A673 (cell line): ENCODE data around the gene RELL2. TPM values are rescaled to one million over a fixed set of nuclear protein-coding genes. Genes with fewer than 3 reads are reported as not detected.

Experiments used
- BruUV-seq: library from RNA; stranded (reverse); fragments of 400-500 nt; replicated peaks from 2 replicates; lab custom pipeline; 2021; lab: Mats Ljungman, UMichigan
- CTCF ChIA-PET: fragments of 300-600 bp; sonication (Branson Sonifier 250); formaldehyde crosslinking; loops from one replicate; lab custom pipeline; 2022; ENCODE audit warnings: antibody characterized with exemption; lab: Charles Lee
- POLR2A ChIA-PET: fragments of 300-600 bp; sonication (Branson Sonifier 250); formaldehyde crosslinking; loops from one replicate; lab custom pipeline; 2022; ENCODE audit warnings: antibody characterized with exemption; ENCODE audit not compliant: low non-redundant PET; lab: Charles Lee
- DNase-seq: peaks from one replicate; pipeline ENCODE4 v3.0.0-alpha.2; 2015; ENCODE audit warnings: low spot score
- H3K27ac ChIP-seq: fragments of 200-600 bp; sonication (generic); 2 replicates; pipeline ENCODE4 v1.5.1; 2016; ENCODE audit warnings: mixed run types, low read depth, mild to moderate bottlenecking, mixed read lengths, antibody characterized with exemption, low read length; ENCODE audit not compliant: poor library complexity, severe bottlenecking
- H3K27me3 ChIP-seq: fragments of 200-600 bp; sonication (generic); replicated peaks from 2 replicates; pipeline ENCODE4 v1.6.1; 2017; ENCODE audit warnings: mixed run types, low read depth, mild to moderate bottlenecking, mixed read lengths, antibody characterized with exemption, low read length; ENCODE audit not compliant: insufficient read depth, poor library complexity
- H3K36me3 ChIP-seq: fragments of 200-600 bp; sonication (generic); 2 replicates; pipeline ENCODE4 v1.6.1; 2016; ENCODE audit warnings: mixed run types, mild to moderate bottlenecking, mixed read lengths, antibody characterized with exemption, low read length; ENCODE audit not compliant: insufficient read depth, poor library complexity, severe bottlenecking
- H3K4me1 ChIP-seq: fragments of 200-600 bp; sonication (generic); 2 replicates; pipeline ENCODE4 v1.6.1; 2017; ENCODE audit warnings: mixed run types, mild to moderate bottlenecking, mixed read lengths, antibody characterized with exemption, low read length; ENCODE audit not compliant: insufficient read depth, poor library complexity, severe bottlenecking
- H3K4me3 ChIP-seq: fragments of 200-600 bp; sonication (generic); 2 replicates; pipeline ENCODE4 v1.5.1; 2016; ENCODE audit warnings: low read depth, mixed run types, mild to moderate bottlenecking, mixed read lengths, low read length; ENCODE audit not compliant: poor library complexity, severe bottlenecking
- H3K9me3 ChIP-seq: fragments of 200-600 bp; sonication (generic); 2 replicates; pipeline ENCODE4 v1.6.1; 2016; ENCODE audit warnings: mixed run types, low read depth, mild to moderate bottlenecking, mixed read lengths, antibody characterized with exemption, low read length; ENCODE audit not compliant: poor library complexity, severe bottlenecking
- CTCF ChIP-seq: fragments of 300-800, 200-600 bp; sonication (generic); conservative IDR thresholded peaks from 2 replicates; pipeline ENCODE4 v1.5.1; 2017; ENCODE audit warnings: low read depth, mild to moderate bottlenecking, antibody characterized with exemption, low read length, moderate library complexity, mixed read lengths
- EZH2 ChIP-seq: fragments of 200-600 bp; sonication (generic); IDR thresholded peaks from 2 replicates; pipeline ENCODE4 v1.6.1; 2017; ENCODE audit warnings: borderline replicate concordance, low read depth, mild to moderate bottlenecking, mixed read lengths, antibody characterized with exemption, low read length; ENCODE audit not compliant: poor library complexity, severe bottlenecking
- intact Hi-C: fragments of 100-400 bp; cut with micrococcal nuclease; formaldehyde crosslinking; loops from one replicate; pipeline ENCODE4 v1.10.0; 2022; ENCODE audit not compliant: unreplicated experiment
- total RNA-seq: library from RNA; stranded (reverse); gene quantifications from 2 replicates; pipeline ENCODE4 v1.2.3, GENCODE V29; 2021

Gene RELL2
- total RNA-seq, 1 experiment from 2014 or later, result 4.7 TPM

GRCh38 chr5:141636106-141636412 lies 738 bp upstream of the RELL2 start:
- H3K27ac ChIP-seq, result peak overlapping the region; percentile 88
- no peak for TF ChIP-seq CTCF
- TF ChIP-seq EZH2, result no peak
- BruUV-seq, result no TSS peak
- no peaks in the 10 kb centered on the region for H3K27me3 ChIP-seq
- H3K4me1 ChIP-seq, result peaks cover 9% of the 10 kb centered on the region
- peaks cover 13% of the 10 kb centered on the region for H3K36me3 ChIP-seq
- H3K9me3 ChIP-seq, result no peaks in the 10 kb centered on the region
- H3K4me3 ChIP-seq, result peak overlapping the region; percentile 95
- intact Hi-C loops, result no loop called here
- DNase-seq, result no peak
- ChIA-PET POLR2A (no interaction called here), CTCF (interaction anchor here (1.3 kb wide), 1 partner anchor 17 kb away, joined by 4 read pairs; no protein-coding TSS in a partner anchor)

DNA sequence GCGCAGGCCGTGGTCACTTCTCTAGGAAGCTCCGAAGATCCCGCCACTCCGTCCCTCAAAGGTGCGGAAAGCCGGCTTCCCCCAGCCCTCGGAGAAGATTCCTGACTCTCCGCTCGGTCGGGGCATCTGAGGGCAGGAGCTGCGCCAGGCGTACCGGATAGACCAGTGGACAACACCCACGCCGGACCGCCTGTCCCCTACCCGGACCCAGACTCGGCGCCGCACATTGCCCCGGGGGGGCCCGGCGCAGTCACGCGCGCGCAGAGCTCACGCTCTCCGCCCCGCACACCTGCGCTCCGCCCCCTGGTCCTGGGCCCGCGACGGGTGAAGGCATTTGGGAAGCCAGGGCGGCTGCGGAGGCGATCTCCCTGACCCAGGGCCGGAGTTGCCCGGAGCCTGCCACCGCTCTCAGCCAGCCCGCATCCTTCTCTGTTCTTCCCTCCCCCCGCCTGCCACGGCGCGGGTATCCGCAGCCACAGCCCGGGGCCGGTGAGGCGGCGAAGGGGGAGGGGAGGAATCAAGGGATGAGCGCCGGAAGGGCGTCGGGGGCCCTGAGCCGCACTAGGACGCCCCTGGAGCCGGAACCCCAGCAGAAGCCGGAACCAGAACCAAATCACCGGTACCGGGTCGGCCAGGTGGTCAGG lies 448 bp downstream of the RELL2 start:
- Histone ChIP-seq H3K27ac (peak overlapping the region; percentile 88), H3K36me3 (peaks cover 10% of the 10 kb centered on the region), H3K4me1 (peaks cover 9% of the 10 kb centered on the region), H3K4me3 (peak overlapping the region; percentile 95), H3K9me3 (no peaks in the 10 kb centered on the region), H3K27me3 (no peaks in the 10 kb centered on the region)
- CTCF ChIA-PET, result interaction anchor here (0.7 to 1.4 kb wide), 7 partner anchors 13 to 414 kb away, joined by 3 to 10 read pairs (median 4); partner anchors contain the start of genes DIAPH1 and PCDHB14
- BruUV-seq, result no TSS peak
- TF ChIP-seq EZH2, result no peak
- TF ChIP-seq CTCF, result no peak
- peak; percentile 42 for DNase-seq
- intact Hi-C loops, result no loop called here
- POLR2A ChIA-PET, result interaction anchor here (0.5 to 0.7 kb wide), 2 partner anchors 9 to 365 kb away, joined by 3 read pairs; no protein-coding TSS in a partner anchor

DNA sequence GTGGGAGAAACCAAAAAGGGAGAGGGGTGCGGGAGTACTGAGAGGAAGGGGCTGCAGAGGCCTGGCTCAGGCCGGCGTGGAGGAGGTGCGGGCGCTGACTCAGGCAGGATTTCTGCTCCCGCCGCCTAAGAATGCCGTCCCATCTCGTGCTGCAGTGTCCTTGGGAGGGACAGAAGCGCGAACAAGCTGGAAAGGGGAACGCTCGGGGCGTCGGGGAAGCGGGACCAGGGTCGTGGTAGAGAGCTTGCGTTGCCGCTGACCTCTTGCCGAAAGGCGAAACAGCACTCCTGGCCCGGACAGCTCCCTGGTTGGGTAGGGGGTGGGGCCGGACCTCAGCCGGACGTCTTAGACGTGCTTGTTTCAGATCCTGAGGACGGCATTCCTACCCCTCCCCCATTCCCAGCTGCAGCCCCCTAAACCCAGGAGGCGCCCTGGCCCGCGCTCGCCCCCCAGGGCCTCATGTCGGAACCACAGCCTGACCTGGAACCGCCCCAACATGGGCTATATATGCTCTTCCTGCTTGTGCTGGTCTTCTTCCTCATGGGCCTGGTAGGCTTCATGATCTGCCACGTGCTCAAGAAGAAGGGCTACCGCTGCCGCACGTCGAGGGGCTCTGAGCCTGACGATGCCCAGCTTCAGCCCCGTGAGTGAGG lies 1.1 kb downstream of the RELL2 start:
- TF ChIP-seq CTCF (peak; percentile 47), EZH2 (no peak)
- ChIA-PET POLR2A (interaction anchor here (0.5 kb wide), 1 partner anchor 365 kb away, joined by 3 read pairs; no protein-coding TSS in a partner anchor), CTCF (interaction anchor here (0.6 to 1.4 kb wide), 5 partner anchors 19 to 415 kb away, joined by 3 to 11 read pairs (median 3); partner anchors contain the start of genes DIAPH1 and PCDHB14)
- Histone ChIP-seq H3K36me3 (peaks cover 3% of the 10 kb centered on the region), H3K27me3 (no peaks in the 10 kb centered on the region), H3K27ac (no peak overlapping the region), H3K9me3 (no peaks in the 10 kb centered on the region), H3K4me3 (peak overlapping the region; percentile 95), H3K4me1 (peaks cover 9% of the 10 kb centered on the region)
- intact Hi-C loops, result no loop called here
- peak; percentile 60 for DNase-seq
- no TSS peak for BruUV-seq
